Fibroblast of the conjunctiva (primary cell): ENCODE data around the gene LRIT1.

Experiments used
- DNase-seq: peaks from one replicate; pipeline ENCODE4 v3.0.0-alpha.2; 2010; ENCODE audit warnings: low read depth

LRIT1 gene

GRCh38 chr10:84214046-84214572 lies 27.2 kb downstream of the LRIT1 start:
- no peak for DNase-seq

- no peak for DNase-seq
Observed at GRCh38 chr10:84213076-84213475, 28.3 kb downstream of the LRIT1 start.

- no peak for DNase-seq
Observed at GRCh38 chr10:84212014-84212413, 29.3 kb downstream of the LRIT1 start.

- no peak for DNase-seq
Observed at GRCh38 chr10:84211566-84211965, 29.8 kb downstream of the LRIT1 start.

- DNase-seq, result no peak
Observed at GRCh38 chr10:84208023-84208422, 33.3 kb downstream of the LRIT1 start.

- no peak for DNase-seq
Observed at GRCh38 chr10:84205853-84206525, 35.4 kb downstream of the LRIT1 start.

- DNase-seq, result peak; percentile 5
Observed at GRCh38 chr10:84205049-84205852, 36.1 kb downstream of the LRIT1 start.

GRCh38 chr10:84204610-84205009 lies 36.7 kb downstream of the LRIT1 start:
- DNase-seq, result no peak

GRCh38 chr10:84204122-84204521 lies 37.2 kb downstream of the LRIT1 start:
- DNase-seq, result no peak

GRCh38 chr10:84202349-84202748 lies 39.0 kb downstream of the LRIT1 start:
- DNase-seq, result no peak

- DNase-seq, result no peak
Observed at GRCh38 chr10:84201682-84202081, 39.7 kb downstream of the LRIT1 start.

GRCh38 chr10:84201244-84201606 lies 40.1 kb downstream of the LRIT1 start:
- DNase-seq, result no peak

GRCh38 chr10:84200537-84201243 lies 40.7 kb downstream of the LRIT1 start:
- no peak for DNase-seq

- DNase-seq, result no peak
Observed at GRCh38 chr10:84198206-84198915, 43.0 kb downstream of the LRIT1 start.

- no peak for DNase-seq
Observed at GRCh38 chr10:84197643-84198042, 43.7 kb downstream of the LRIT1 start.

- DNase-seq, result no peak
Observed at GRCh38 chr10:84196941-84197340, 44.4 kb downstream of the LRIT1 start.

GRCh38 chr10:84196083-84196482 lies 45.3 kb downstream of the LRIT1 start:
- DNase-seq, result no peak

- DNase-seq, result no peak
Observed at GRCh38 chr10:84195044-84195830, 46.1 kb downstream of the LRIT1 start.

GRCh38 chr10:84194424-84195043 lies 46.8 kb downstream of the LRIT1 start, which contains the start of gene CDHR1:
Gene CDHR1 (plus strand): TSS chr10:84194537. CDS start chr10:84194761, 224 bp downstream.
- DNase-seq, result no peak

GRCh38 chr10:84193846-84194423 lies 47.4 kb downstream of the LRIT1 start:
- DNase-seq, result no peak
